DMS153 (cell line): ENCODE measurements around the gene RAB8A.
"Not testable (repeated sequence)": the region's sequence is repeated elsewhere in the genome, so short reads cannot be mapped to it uniquely, and the experiment has no call there.

Source experiments
- DNase-seq: peaks from one replicate; lab custom pipeline; 2025; lab: John Stamatoyannopoulos, UW

The RAB8A gene

DNA sequence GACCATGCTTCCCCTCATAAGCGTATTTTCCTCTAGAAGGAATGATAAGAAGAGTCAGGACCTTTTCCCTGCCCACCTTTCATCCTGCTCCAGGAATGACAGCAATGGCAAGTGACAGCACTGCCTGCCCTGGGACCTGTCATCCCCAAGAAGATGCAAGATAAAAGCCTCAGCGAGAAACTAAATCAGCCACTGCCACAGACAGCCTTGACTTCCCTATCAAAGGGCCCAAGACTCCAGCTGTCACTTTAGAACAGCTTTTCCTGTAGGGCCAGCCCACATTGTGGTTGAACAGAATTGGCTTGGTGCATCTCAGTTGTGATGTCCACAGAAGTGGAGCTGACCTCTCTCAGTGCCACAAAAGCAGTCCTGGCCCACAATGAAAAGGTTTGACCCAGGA is 1.1 kb downstream of the RAB8A start:
- DNase-seq = no peak

DNA sequence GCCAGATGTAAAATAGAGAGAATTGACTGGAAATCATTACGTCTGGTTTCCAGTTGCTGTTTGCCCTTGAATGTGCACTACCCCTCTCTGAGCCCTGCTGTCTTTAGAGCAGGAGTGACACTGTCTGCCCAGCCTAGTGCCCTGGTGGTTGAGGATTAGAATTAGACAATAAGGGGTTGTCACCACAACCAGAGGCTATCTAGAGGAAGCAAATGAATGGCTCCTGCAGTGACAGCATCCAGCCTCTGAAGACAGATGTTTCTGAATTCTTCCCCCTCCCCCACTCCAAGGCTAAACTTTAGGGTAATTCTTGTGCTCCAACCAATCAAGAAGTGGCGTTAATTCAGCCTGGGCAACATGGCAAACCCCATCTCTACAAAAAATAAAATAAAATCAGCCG is 2.0 kb downstream of the RAB8A start:
- no peak for DNase-seq

DNA sequence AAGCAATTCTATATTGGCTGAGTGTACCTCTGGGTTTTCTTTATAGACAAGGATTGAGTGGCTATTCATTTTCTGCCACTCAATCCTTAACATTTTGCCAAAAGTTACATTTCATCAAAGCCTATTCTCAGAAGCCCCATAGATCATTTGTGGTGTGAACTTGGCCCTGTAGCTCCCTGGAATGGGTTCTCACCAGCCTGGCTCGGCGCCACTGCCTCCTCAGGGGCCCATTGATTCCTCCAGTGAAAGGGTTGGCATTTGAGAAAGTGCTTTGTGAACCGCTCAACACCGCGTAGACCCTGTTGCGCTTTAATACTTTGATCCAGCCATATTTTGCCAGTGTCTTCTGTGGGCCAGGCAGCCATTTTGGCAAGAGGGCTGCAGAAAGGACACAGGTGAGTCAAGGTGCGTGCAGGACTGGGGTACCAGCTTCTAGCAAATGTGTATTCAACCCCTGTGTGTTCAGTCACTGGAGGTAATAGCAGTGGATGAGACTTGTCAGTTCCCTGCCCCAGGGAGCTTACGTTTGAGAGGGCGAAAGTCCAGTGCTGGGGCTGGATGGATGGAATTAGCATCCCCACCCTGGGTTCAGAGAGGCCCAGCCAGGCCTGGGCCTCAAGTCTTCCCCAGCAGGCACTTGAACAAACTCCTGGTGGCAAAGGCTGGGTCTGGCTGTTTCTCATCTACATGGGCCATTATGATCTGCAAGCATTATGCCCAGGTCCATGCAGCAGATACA is 3.8 kb downstream of the RAB8A start:
- DNase-seq = no peak

DNA sequence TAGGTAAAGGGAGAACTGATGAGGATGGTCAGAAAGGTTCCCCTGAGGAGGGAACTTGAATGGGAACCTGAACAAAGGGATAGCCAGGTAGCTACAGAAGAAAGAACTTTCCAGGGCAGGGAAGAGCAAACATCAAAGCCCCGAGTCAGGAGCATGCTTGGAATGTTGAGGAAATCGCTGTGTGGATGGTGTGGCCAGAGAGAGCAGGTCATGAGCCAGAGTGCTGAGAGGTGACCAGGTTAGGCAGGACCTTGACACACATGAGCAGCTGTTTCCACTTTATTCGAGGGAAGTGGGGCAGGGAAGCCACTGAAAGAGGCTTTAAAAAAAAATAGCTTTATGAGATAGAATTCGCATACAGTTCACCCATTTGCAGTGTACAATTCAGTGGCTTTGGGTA is 4.4 kb downstream of the RAB8A start:
- no peak for DNase-seq

DNA sequence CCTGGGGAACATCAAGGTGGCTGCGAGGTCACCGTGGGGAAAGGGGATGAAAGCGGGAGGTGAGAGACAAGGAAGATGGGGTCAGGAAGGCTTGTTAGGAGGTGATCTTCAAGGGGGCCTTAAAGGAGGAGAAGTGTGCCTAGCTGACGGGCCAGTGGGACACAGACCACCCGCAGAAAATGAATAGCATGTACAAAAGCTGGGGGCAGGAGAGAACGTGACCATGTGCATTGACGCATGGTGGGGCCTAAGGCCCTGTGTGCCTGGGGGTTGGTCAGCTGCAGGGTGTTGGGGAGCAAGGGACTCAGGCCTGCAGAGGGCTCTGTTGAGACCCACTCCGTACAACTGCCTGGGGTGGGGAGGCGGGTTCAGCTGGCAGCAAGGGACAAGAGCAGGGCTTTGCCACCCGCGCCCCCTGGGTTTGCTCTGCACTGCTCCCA is 5.9 kb downstream of the RAB8A start:
- no peak for DNase-seq

DNA sequence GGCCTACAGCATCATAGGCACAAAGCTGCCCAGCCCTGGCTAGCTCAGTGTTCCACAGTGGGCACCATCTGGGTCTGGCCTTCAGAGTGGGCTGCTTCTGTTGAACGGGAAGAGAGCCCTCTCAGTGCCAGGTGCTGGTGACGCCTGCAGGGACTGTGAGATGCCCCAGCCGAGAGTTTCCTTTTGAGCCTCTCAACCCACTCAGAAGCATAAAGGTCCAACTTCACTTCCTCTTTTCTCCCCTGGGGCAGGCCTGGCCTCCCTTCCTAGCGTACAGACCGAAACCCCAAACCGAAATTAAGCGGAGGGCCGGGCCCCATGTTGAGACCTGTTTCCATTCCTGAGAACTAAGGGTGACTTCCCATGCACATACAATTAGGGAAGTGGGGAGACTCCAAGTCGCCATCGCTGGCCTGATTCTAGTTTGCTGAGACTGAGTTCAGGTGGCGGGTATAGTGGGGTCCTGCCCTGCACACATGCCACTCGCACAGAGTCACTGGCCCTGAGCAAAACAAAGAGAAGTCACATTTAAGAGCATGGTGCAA is 6.9 kb downstream of the RAB8A start:
- no peak for DNase-seq

DNA sequence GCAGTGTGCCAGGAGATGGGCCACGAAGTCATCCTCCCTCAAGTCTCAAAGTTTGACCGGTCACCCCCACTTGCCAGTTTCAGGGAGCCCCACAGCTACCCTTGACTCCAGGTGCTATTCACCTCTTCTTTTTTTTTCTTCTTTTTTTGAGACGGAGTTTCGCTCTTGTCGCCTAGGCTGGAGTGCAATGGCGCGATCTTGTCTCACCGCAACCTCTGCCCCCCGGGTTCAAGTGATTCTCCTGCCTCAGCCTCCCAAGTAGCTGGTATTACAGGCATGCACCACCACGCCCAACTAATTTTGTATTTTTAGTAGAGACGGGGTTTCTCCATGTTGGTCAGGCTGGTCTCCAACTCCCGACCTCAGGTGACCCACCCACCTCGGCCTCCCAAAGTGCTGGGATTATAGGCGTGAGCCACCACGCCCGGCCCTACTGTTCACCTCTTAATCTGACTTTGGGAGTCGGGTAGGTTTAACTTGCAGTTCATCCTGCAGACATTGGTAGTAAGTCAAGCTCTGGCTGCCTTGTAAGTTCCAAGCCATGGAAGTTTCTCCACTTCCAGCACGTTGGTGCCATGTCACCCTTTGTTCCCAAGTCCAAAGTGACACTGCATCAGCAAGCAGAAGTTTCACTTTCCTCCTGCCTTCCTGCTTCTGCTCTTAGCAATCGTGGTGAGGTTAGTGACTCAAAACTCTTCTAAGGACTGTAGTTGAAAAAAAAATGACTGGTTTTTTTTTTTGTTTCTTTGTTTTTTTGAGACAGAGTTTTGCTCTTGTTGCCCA is 7.6 kb downstream of the RAB8A start:
- not testable (repeated sequence) for DNase-seq

DNA sequence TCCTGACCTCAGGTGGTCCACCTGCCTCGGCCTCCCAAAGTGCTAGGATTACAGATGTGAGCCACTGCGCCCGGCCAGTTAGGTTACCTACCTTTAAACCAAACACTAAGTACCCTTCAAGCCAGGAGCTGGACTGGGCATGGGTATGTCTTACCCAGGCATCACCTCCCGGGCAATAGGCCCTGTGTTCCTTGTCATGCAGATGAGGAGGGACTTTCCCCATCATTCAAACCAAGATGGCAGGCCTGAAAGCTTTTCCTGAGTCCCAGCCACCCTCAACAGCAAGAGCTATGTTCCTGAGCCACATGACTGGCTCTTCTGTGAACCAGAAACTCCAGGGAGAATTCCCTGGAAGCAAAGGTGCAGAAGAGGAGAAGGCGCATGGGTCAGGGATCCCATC is 9.5 kb downstream of the RAB8A start:
- DNase-seq = no peak

DNA sequence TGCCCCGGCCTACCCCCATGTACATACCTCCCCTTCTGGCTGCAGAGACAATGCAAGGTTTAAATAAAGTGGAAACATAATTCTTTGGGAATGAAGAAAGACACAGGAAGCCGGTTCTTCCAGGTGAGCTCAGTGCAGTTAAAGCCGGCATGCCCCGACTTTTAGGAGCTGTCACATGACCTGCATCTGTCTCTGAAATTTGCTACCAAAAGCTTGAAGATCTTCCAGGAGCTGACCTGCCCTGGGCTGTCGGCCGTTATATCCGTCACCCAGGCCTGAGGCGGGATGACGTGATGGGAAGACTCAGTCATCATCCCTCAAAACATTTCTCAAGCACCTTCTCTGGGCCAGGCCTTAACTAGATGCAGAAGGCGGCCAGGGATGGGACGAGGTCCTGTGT is 10.3 kb downstream of the RAB8A start:
- DNase-seq = no peak

DNA sequence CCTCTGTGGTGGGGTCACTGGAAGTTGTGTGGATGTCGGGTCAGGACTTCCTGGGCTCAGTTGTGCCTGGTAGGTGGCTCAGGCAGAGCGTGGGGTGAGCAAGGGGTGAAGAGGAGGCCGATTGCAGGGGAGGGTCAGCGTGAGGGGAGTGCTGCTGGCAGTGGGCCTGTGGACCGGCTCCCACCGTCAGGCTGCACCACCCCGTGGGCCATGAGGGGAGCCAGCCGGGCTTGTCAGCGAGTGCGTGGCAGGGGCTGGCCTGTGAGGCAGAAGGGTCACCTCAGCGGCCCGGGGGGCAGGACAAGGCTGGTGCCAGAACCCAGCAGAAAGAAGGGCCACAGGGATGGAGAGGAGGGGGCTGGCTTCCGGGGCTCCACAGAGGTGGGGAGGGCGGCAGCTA is 13.3 kb downstream of the RAB8A start:
- DNase-seq = no peak

DNA sequence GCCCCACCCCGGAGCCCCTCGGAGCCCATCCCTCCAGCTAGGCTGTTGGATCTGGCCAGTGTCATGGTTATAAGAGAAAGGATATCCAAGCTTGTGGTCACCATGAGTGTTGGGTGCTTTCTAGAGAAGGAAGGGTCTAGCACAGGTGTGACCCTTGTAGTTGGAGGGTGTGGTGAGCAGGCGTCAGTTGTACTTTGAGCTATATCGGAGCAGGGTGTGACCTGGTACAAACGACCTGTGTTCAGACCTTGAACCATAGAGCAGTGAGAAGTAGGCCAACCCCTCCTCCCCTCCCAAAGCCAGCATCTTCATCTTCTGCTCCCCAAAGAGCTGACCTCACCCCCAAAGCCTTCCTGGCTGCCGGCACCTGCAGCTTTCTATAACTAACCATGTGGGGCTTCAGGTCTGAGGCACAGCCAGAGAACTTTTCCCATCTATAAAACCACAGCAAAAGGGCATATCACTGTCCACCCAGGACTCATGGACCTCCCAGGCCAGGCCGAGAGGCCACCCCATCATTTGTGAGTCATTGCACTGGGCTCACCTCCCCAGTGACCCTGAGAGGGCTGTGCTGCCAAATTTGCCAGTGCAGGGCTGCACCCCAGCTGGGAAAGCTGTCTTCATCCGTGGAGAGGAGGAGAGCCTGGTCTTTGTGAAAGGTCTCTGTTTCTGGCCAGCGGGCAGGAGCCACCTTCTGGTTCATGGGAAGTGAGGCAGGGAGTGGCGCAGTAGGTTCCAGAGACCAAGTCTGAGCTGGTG is 14.2 kb downstream of the RAB8A start:
- no peak for DNase-seq

DNA sequence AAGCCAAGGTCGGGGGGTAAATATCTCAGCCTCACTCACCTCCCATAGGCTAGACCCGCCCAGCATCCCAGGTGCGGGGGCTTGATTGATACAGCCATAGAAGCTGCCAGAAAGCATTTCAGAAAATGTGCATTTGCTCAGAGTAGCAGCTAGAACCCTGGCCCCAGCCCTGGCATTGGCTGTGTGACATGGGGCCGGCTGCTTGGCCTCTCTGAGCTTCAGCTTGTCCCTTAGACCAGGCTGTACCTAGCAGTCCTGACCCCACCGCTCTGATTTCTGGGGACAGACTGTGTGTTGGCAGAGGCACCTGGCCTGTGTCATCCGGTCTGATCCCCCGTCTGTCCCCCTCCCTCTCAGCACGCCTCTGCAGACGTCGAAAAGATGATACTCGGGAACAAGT is 15.4 kb downstream of the RAB8A start:
- DNase-seq = no peak

DNA sequence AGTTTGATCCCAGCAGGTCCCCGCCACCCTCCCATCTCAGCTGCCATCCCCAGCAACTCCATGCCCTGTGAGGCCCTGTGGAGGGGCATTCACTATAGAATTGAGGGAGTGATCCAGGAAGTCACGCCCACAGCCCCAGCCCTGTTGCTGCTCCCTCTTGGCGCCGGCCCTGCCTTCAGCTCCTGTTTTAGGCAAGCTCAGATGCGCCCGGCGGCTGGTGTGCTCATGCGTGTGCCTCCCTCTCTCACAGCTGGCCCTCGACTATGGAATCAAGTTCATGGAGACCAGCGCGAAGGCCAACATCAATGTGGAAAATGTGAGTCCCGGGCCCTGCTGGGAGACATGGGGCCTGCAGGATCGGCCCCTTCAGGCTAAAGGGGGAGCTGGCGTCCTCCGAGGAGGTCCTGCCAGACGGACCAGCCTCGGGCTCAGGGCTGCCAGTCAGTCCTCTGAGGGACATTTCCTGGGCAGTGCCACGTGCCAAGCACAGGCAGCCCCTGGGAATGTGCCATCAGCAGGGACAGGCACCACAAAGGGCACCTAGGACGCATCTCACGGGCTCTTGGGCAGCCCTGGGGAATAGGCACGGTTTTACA is 16.2 kb downstream of the RAB8A start:
- no peak for DNase-seq

DNA sequence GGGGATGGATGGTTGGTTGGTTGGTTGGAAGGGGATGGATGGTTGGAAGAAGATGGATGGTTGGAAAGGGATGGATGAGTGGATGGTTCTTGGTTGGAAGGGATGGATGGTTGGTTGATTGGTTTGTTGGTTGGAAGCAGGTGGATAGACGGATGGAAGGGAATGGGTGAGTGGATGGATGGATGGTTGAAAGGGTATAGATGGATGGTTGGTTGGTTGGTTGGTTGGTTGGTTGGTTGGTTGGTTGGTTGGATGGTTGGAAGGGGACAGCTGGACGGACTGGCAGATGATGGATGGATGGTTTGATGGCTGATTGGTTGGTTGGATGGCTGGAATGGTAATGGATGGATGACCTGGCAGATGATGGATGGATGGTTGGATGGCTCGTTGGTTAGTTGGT is 20.0 kb downstream of the RAB8A start:
- no peak for DNase-seq

DNA sequence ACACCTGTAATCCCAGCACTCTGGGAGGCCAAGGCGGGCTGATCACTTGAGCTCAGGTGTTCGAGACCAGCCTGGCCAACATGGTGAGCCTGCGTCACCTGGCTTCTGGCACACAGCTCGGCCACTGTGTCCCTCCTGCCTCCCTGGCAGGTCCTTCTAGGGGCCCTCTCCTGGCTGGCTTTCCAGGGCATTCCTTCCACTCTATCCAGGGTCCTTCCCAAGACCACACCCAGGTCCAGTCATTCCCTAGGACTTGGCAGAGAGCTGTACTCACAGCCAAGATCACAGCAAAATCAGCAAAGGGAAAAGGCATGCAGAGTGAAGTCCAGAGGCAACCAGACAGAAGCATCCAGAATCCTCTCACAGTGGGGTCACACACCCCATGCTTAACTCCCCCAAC is 22.1 kb downstream of the RAB8A start:
- DNase-seq = no peak

DNA sequence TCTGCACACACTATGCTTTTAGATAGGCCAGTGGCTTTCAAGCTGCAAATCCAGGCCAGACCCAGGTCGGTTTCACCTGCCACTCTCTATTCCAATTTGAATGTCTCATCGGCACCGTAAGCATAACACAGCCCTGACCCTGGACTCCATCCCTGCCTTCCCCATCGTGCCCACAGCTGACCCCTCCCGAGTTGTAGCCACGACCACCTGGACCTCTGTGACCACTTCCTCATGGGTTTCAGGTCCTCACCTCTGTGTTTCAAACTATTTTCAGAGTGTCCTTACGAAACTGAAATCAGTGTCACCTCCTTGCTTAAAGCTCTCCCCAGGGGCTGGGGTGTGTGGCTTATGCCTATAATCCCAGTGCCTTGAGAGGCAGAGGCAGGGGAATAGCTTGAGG is 22.8 kb downstream of the RAB8A start:
- DNase-seq = no peak

DNA sequence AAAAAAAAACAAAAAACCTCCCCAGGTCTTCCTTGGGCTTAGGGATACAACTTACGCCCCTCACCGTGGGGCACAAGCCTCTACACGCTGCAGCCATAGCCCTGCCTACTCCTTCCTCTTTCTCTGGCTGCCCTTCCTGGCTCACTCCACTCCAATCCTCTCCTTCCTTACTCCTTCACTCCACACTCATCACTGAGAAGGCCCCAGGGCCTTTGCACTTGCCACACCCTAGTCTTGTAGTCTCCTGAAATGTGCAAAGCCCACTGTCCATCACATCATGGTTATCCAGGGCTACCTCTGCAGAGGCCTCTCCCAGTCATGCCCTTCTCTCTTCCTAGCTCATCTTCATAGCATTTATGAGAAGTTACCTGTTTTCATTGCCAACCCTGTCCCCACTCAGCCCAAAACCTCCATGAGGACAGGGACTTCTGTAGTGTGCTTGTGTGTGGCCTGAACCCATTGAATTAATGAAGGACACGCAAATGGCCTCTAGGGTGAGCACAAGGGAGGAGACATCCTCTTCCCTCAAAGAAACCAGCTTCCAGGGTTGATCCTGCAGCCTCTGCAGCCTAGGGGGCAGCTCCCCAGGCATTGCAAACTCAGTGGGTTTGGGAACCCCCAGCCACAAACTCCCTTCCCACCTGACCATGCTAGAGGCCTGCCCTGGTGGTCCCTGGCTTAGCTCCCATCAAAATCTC is 23.9 kb downstream of the RAB8A start:
- no peak for DNase-seq

DNA sequence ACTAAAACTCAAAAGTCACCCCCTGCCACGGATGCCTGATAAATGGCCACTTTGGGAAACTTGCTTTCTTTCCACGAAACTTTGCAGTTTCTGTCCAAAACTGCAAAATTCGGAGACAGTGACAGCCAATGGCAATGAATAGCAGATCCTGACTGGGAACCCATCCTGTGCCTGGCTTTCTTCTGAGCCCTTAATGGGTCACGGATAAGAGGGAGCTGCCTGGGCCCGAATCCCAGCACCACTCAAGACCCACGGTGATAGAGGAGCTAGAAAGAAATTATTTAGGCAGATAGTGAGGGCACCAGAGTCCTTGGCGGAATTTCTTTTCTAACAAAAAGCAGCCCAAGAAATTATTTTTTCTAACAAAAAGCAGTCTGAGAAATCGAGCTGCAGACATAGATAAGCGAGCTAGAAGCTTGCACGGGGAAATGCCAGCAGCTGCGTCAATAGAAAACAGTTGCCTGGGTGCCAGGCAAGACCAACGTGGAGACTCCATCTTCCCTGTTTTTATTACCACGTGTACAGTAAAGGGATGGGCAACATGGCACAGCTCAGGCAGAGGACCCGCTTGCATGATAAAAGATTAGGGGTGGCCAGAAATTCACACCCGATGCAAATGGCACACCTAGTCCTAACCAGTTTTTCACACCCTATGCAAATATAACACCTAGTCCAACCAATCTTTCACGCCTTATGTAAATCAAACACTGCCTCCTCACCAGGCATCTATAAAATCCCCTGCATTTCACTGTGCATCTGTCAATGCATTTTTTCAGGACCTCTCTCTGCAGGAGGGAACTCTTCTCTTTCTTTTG is 24.7 kb downstream of the RAB8A start:
- peak; percentile 21 for DNase-seq

DNA sequence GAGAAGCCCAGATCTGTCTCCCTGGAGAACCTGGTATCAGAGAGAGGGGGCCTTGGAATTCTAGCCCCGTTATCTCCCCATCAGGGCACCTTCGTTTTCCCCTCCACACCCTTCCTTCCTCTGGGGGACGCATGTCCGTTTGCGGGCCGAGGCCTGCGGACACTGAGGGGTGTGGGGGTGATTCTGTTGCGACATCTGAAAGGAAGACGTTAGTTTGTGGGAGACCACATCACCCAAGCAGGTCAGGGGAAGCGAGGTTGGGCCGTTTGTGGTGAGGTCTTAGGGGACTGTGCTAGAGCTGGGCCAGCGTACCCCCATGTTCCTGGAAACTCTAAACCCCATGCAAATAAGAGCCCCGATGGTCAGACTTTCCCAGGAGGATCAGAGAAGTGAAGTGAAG is 28.1 kb downstream of the RAB8A start:
- DNase-seq = no peak

DNA sequence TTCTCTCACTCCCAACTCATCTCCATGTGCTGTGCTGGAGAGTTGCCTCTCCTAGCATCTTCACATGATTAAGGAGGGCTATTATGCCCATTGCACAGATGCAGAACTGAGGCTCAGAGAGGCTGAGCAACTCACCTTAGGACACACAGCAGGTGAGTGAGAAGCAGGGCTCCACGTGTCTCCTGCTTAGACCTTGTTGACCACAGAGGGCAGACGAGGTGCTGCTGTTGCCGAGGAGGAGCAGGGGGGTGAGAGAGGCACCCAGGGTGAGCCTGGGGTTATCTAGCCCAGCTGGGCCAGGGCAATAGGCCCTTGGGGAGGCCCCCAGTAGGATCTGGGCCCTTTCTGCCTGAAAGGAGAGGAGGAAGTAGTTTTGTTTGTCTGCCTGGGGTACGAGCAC is 29.4 kb downstream of the RAB8A start:
- DNase-seq = no peak
